Ectodermal cell (in vitro differentiated cells): ENCODE results near the gene PHYHIPL.
"Not testable (repeated sequence)": the region's sequence is repeated elsewhere in the genome, so short reads cannot be mapped to it uniquely, and the experiment has no call there.

ENCODE experiments used
- H3K27ac ChIP-seq: 2 replicates; pipeline ENCODE4 v1.7.0; 2013; ENCODE audit warnings: mild to moderate bottlenecking, low read depth, low read length; ENCODE audit not compliant: insufficient read depth, poor library complexity, severe bottlenecking
- H3K27me3 ChIP-seq: 2 replicates; pipeline ENCODE4 v1.7.0; 2013; ENCODE audit warnings: mild to moderate bottlenecking, low read length; ENCODE audit not compliant: insufficient read depth, control insufficient read depth, poor library complexity, severe bottlenecking
- H3K36me3 ChIP-seq: one replicate; pipeline ENCODE4 v1.7.0; 2013; ENCODE audit warnings: low read length; ENCODE audit not compliant: control insufficient read depth, insufficient read depth
- H3K4me1 ChIP-seq: one replicate; pipeline ENCODE4 v1.7.0; 2013; ENCODE audit warnings: low read length; ENCODE audit not compliant: control insufficient read depth, insufficient read depth
- H3K4me3 ChIP-seq: 2 replicates; pipeline ENCODE4 v1.7.0; 2013; ENCODE audit warnings: low read depth, low read length, control low read depth; ENCODE audit not compliant: insufficient read depth
- H3K9me3 ChIP-seq: 2 replicates; pipeline ENCODE4 v1.7.0; 2013; ENCODE audit warnings: mild to moderate bottlenecking, low read length, moderate library complexity; ENCODE audit not compliant: control insufficient read depth
- WGBS, 2 experiments: methylation state at CpG; one replicate each; pipeline ENCODE4 v1.1.7; 2013; ENCODE audit warnings: missing lambda C conversion rate in 2 of 2; 5-methylcytosine and 5-hydroxymethylcytosine counted together

Gene PHYHIPL

GRCh38 chr10:59229441-59229840, 53.0 kb downstream of the PHYHIPL start:
- H3K36me3 ChIP-seq: no peaks in the 10 kb centered on the region
- H3K9me3 ChIP-seq: no peaks in the 10 kb centered on the region
- no peaks in the 10 kb centered on the region for H3K27me3 ChIP-seq
- 96 to 99% methylated on average over 1 to 4 of the region's 4 CpGs for WGBS, 2 experiments
- H3K4me3 ChIP-seq: no peak overlapping the region
- no peaks in the 10 kb centered on the region for H3K4me1 ChIP-seq
- no peak overlapping the region for H3K27ac ChIP-seq

DNA sequence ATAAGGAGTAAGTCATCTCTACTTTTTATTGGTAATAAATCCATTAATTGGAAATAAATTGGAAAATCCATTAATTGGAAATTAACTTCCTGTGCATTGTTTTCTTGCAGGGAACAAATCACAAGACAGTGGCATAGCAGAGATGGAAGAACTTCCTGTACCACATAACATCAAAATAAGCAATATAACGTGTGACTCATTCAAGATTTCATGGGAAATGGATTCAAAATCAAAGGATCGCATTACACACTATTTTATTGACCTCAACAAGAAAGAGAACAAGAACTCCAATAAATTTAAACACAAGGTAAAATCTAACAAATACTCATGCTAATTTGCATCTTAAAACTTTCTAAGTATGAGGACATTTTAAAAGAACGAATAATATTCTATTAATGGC, 57.8 kb downstream of the PHYHIPL start:
- 92% methylated on average over 2 of the region's 3 CpGs for WGBS, 2 experiments
- H3K27me3 ChIP-seq: no peaks in the 10 kb centered on the region

GRCh38 chr10:59234816-59235429, 58.5 kb downstream of the PHYHIPL start:
- no peaks in the 10 kb centered on the region for H3K36me3 ChIP-seq
- no peaks in the 10 kb centered on the region for H3K27me3 ChIP-seq
- no peak overlapping the region for H3K4me3 ChIP-seq
- H3K4me1 ChIP-seq: no peaks in the 10 kb centered on the region
- no peak overlapping the region for H3K27ac ChIP-seq
- H3K9me3 ChIP-seq: no peaks in the 10 kb centered on the region

More for the DNA sequence above, 57.8 kb downstream of the PHYHIPL start:
- no peaks in the 10 kb centered on the region for H3K9me3 ChIP-seq
- no peak overlapping the region for H3K27ac ChIP-seq
- no peaks in the 10 kb centered on the region for H3K4me1 ChIP-seq
- no peaks in the 10 kb centered on the region for H3K36me3 ChIP-seq
- no peak overlapping the region for H3K4me3 ChIP-seq

DNA sequence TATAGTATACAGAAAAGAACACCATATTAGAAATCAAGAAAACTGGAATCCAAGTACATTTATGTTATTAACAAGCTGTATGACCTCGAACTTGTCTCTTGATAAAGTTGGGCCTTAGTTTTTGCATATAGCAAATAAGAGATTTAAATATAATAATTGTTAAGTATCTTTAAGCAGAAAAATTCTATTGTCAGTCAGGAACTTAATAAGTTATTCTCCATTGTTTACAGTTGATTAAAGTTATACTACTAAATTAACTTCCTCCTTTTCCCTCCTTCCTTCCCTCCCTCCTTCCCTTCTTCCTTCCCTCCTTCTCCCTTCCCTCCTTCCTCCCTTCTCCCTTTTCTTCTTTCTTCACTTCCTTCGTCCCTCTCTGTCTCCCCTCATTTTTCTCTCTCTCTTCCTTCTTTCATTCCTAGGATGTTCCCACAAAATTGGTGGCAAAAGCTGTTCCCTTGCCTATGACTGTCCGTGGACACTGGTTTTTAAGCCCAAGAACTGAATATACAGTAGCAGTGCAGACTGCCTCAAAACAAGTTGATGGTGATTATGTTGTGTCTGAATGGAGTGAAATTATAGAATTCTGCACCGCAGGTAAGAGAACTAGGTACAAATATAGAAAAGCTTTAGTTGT, 59.7 kb downstream of the PHYHIPL start:
- Histone ChIP-seq H3K27ac (no peak overlapping the region), H3K27me3 (no peaks in the 10 kb centered on the region), H3K4me3 (no peak overlapping the region), H3K9me3 (no peaks in the 10 kb centered on the region), H3K4me1 (no peaks in the 10 kb centered on the region), H3K36me3 (no peaks in the 10 kb centered on the region)
- WGBS, 2 experiments: 91 to 93% methylated on average over 3 to 4 of the region's 4 CpGs

DNA sequence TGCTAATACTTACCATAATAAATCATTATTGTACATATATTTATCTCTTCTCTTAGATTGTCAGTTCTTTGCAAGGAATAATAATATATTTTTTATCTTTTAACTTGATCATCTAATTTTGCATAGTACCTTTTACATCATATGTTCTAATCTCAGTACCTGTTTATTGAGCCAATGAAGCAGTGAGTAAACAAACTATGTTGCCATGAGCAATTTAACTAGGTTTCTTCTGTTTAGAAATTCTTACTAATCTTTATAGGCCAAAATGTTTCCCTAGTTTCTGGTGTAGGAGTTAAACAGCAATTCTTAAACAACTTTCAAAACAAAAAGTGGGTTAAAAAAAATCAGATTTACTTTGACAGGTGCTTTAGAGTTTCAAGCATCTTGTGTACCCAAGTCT, 61.3 kb downstream of the PHYHIPL start:
- Histone ChIP-seq H3K36me3 (no peaks in the 10 kb centered on the region), H3K27me3 (no peaks in the 10 kb centered on the region), H3K4me1 (no peaks in the 10 kb centered on the region)

DNA sequence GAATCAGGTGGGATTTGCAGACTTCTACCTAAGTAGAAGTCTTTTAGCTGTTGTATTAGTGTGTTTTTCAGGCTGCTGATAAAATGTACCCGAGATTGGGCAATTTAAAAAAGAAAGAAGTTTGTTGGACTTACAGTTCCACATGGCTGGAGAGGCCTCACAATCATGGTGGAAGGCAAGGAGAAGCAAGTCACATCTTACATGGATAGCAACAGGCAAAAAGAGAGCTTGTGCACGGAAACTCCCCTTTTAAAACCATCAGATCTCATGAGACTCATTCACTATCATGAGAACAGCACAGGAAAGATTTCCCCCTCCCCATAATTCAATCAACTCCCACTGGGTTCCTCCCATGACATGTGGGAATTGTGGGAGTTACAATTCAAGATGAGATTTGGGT, 62.7 kb downstream of the PHYHIPL start:
- not testable (repeated sequence) for H3K4me3 ChIP-seq, H3K27ac ChIP-seq
- WGBS, 2 experiments: 87 to 93% methylated on average over 2 of the region's 2 CpGs

More for the DNA sequence above, 61.3 kb downstream of the PHYHIPL start:
- Histone ChIP-seq H3K27ac (no peak overlapping the region), H3K4me3 (no peak overlapping the region), H3K9me3 (no peaks in the 10 kb centered on the region)

GRCh38 chr10:59240582-59241183, 64.2 kb downstream of the PHYHIPL start:
- WGBS, 2 experiments: 50% methylated on average over 1 of the region's 2 CpGs; no CpG with 5 or more reads in 1 of the 2 experiments
- no peaks in the 10 kb centered on the region for H3K27me3 ChIP-seq
- no peaks in the 10 kb centered on the region for H3K9me3 ChIP-seq
- H3K36me3 ChIP-seq: no peaks in the 10 kb centered on the region
- H3K4me1 ChIP-seq: no peaks in the 10 kb centered on the region
- H3K4me3 ChIP-seq: no peak overlapping the region
- H3K27ac ChIP-seq: no peak overlapping the region

More for the DNA sequence above, 62.7 kb downstream of the PHYHIPL start:
- not testable (repeated sequence) for H3K9me3 ChIP-seq, H3K36me3 ChIP-seq, H3K27me3 ChIP-seq, H3K4me1 ChIP-seq

DNA sequence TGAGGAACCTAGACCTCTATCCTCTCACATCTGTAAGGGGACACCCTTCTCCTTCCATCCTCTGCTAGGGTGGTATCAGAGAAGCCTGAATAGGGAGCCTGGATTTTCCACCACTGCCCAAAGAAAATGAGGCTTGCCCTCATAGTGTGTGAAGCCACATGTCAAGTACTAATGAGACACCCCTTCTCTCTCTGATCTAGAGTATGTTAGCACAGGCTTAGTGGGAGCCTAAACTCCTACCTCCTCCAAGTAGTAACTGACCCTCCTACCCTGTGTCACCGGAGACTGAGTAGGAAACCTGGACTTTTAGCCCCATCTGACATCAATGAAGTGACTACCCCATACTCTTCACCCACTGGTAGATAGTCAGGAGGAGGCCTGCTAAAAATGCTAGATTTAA, 65.6 kb downstream of the PHYHIPL start:
- H3K27ac ChIP-seq: no peak overlapping the region
- WGBS, 2 experiments: 83 to 92% methylated on average over 1 of the region's 1 CpG

DNA sequence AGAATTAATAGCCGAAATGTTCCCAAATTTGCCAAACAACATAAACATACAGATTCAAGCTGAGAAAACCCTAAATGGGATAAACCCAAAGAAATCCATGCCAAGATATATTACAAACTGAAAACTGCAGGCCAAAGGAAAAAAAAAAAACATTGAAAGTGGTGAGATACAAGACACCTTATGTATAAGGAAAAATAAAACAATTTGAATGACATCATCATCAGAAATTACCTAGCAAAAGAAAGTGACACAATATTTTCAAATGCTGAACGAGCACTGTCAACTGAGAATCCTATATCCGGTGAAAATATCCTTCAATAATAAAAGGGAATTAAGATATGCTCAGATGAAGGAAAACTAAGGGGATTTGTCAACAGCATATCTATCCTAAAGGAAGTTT, 66.5 kb downstream of the PHYHIPL start:
- 83 to 100% methylated on average over 2 to 3 of the region's 3 CpGs for WGBS, 2 experiments
- Histone ChIP-seq H3K4me1 (no peaks in the 10 kb centered on the region), H3K4me3 (no peak overlapping the region), H3K36me3 (no peaks in the 10 kb centered on the region), H3K27ac (no peak overlapping the region), H3K9me3 (no peaks in the 10 kb centered on the region), H3K27me3 (no peaks in the 10 kb centered on the region)

More for the DNA sequence above, 65.6 kb downstream of the PHYHIPL start:
- no peaks in the 10 kb centered on the region for H3K4me1 ChIP-seq
- H3K9me3 ChIP-seq: no peaks in the 10 kb centered on the region
- no peak overlapping the region for H3K4me3 ChIP-seq
- no peaks in the 10 kb centered on the region for H3K36me3 ChIP-seq
- H3K27me3 ChIP-seq: no peaks in the 10 kb centered on the region

GRCh38 chr10:59243611-59244195, 67.3 kb downstream of the PHYHIPL start:
- WGBS, 2 experiments: 92 to 100% methylated on average over 1 to 2 of the region's 2 CpGs

More at GRCh38 chr10:59243611-59244195, 67.3 kb downstream of the PHYHIPL start:
- no peaks in the 10 kb centered on the region for H3K27me3 ChIP-seq
- no peak overlapping the region for H3K4me3 ChIP-seq
- H3K36me3 ChIP-seq: no peaks in the 10 kb centered on the region
- H3K27ac ChIP-seq: no peak overlapping the region
- H3K4me1 ChIP-seq: no peaks in the 10 kb centered on the region
- H3K9me3 ChIP-seq: no peaks in the 10 kb centered on the region
